Esophagus muscularis mucosa (tissue), 4 donors: ENCODE measurements around the gene LAPTM5. TPM values are rescaled to one million over a fixed set of nuclear protein-coding genes. Genes with fewer than 3 reads are reported as not detected.

ENCODE experiments used
- DNase-seq: peaks from one replicate; pipeline ENCODE4 v3.0.0-alpha.2; 2017; ENCODE audit errors: extremely low spot score
- H3K27ac ChIP-seq, 4 donors: fragments of 200-600 bp; sonication (generic); replicated peaks in 1 of 4; 1 replicate in 3 of 4; 2 replicates in 1 of 4; pipeline ENCODE4 v1.5.1; 2016 to 2019; ENCODE audit warnings: mild to moderate bottlenecking in 1 of 4
- H3K27me3 ChIP-seq, 4 donors: fragments of 200-600 bp; sonication (generic); one replicate each; pipeline versions ENCODE4 v1.5.1 to v1.6.0; 2016 to 2019
- H3K36me3 ChIP-seq, 4 donors: fragments of 200-600 bp; sonication (generic); one replicate each; pipeline ENCODE4 v1.5.1; 2016 to 2019
- H3K4me1 ChIP-seq, 4 donors: fragments of 200-600 bp; sonication (generic); one replicate each; pipeline ENCODE4 v1.5.1; 2016 to 2019
- H3K4me3 ChIP-seq, 4 donors: fragments of 200-600 bp; sonication (generic); 1 replicate in 2 of 4; 2 replicates in 2 of 4; pipeline ENCODE4 v1.5.1; 2016 to 2019; ENCODE audit warnings: mild to moderate bottlenecking in 4 of 4, moderate library complexity in 1 of 4
- H3K9me3 ChIP-seq, 4 donors: fragments of 200-600 bp; sonication (generic); 1 replicate in 3 of 4; 2 replicates in 1 of 4; pipeline ENCODE4 v1.5.1; 2016 to 2019
- EP300 ChIP-seq: sonication (generic); formaldehyde crosslinking; IDR thresholded peaks from one replicate; pipeline ENCODE4 v1.6.1; 2017; ENCODE audit warnings: antibody characterized with exemption
- POLR2A ChIP-seq: fragments of 450-650 bp; IDR thresholded peaks from one replicate; pipeline ENCODE4 v1.6.1; 2017; ENCODE audit warnings: antibody characterized with exemption, moderate library complexity, mild to moderate bottlenecking, low read depth
- POLR2AphosphoS5 ChIP-seq, 2 donors: sonication (generic); formaldehyde crosslinking; IDR thresholded peaks; one replicate each; pipeline ENCODE4 v1.6.1; 2017; ENCODE audit warnings: antibody characterized with exemption in 2 of 2
- WGBS: methylation state at CpG from one replicate; pipeline ENCODE4 v1.1.5; 2018; 5-methylcytosine and 5-hydroxymethylcytosine counted together
- intact Hi-C: fragments of 100-400 bp; cut with DNase I; formaldehyde crosslinking; loops from one replicate; pipeline ENCODE4 v1.15.1; 2023
- total RNA-seq, 4 donors: library from RNA; depleted of rRNA; stranded (reverse); fragments of >200 nt; gene quantifications; one replicate each; pipeline versions ENCODE4 v1.1.0 to v1.2.1, GENCODE V29; 2016
- TF ChIP-seq, protein P1 (sequence below), 3 experiments: fragments of 200-600 bp in 2 of 3; fragments of 450-650 bp in 1 of 3; sonication (generic) in 2 of 3; IDR thresholded peaks; one replicate each; pipeline ENCODE4 v1.5.1; 2017 to 2019; ENCODE audit warnings: antibody characterized with exemption in 3 of 3, mild to moderate bottlenecking in 2 of 3, moderate library complexity in 1 of 3

LAPTM5 gene
- total RNA-seq, 4 donors from 2014 or later: 32.4 to 83.7 (median 36.3) TPM

- Histone ChIP-seq H3K4me3 (no peak overlapping the region), H3K27me3 (no peaks in the 10 kb centered on the region), H3K36me3 (no peaks in the 10 kb centered on the region), H3K9me3 (no peaks in the 10 kb centered on the region), H3K27ac (no peak overlapping the region), H3K4me1 (peaks cover 19 to 69% (median 55%) of the 10 kb centered on the region in 4 donors)
- TF ChIP-seq EP300 (no peak), POLR2AphosphoS5 (IDR thresholded peaks at IDR 0.05) (no peak), POLR2A (no peak)
- TF ChIP-seq, protein P1, sequence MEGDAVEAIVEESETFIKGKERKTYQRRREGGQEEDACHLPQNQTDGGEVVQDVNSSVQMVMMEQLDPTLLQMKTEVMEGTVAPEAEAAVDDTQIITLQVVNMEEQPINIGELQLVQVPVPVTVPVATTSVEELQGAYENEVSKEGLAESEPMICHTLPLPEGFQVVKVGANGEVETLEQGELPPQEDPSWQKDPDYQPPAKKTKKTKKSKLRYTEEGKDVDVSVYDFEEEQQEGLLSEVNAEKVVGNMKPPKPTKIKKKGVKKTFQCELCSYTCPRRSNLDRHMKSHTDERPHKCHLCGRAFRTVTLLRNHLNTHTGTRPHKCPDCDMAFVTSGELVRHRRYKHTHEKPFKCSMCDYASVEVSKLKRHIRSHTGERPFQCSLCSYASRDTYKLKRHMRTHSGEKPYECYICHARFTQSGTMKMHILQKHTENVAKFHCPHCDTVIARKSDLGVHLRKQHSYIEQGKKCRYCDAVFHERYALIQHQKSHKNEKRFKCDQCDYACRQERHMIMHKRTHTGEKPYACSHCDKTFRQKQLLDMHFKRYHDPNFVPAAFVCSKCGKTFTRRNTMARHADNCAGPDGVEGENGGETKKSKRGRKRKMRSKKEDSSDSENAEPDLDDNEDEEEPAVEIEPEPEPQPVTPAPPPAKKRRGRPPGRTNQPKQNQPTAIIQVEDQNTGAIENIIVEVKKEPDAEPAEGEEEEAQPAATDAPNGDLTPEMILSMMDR (IDR thresholded peaks at IDR 0.05): no peak
- no peak for DNase-seq
- intact Hi-C loops: loop anchor here (10.0 kb wide), 2 partner anchors 598 to 1828 kb away; no protein-coding TSS in a partner anchor
These were observed 54.8 kb downstream of the LAPTM5 start for GRCh38 chr1:30702823-30703222.

GRCh38 chr1:30701258-30701633 lies 56.3 kb downstream of the LAPTM5 start:
- DNase-seq: no peak
- peaks cover 9 to 65% (median 49%) of the 10 kb centered on the region in 4 donors for H3K4me1 ChIP-seq
- WGBS: 63% methylated on average over 2 of the region's 2 CpGs
- H3K9me3 ChIP-seq: no peaks in the 10 kb centered on the region
- H3K27ac ChIP-seq: peak overlapping the region in 1 of 4 donors; percentile 19
- no peaks in the 10 kb centered on the region for H3K27me3 ChIP-seq
- H3K36me3 ChIP-seq: no peaks in the 10 kb centered on the region
- intact Hi-C loops: loop anchor here (10.0 kb wide), 2 partner anchors 596 to 1826 kb away; no protein-coding TSS in a partner anchor
- no peak for TF ChIP-seq EP300
- no peak for TF ChIP-seq POLR2A
- TF ChIP-seq POLR2AphosphoS5 (IDR thresholded peaks at IDR 0.05): no peak
- TF ChIP-seq, protein P1 (IDR thresholded peaks at IDR 0.05): no peak
- no peak overlapping the region for H3K4me3 ChIP-seq

DNA sequence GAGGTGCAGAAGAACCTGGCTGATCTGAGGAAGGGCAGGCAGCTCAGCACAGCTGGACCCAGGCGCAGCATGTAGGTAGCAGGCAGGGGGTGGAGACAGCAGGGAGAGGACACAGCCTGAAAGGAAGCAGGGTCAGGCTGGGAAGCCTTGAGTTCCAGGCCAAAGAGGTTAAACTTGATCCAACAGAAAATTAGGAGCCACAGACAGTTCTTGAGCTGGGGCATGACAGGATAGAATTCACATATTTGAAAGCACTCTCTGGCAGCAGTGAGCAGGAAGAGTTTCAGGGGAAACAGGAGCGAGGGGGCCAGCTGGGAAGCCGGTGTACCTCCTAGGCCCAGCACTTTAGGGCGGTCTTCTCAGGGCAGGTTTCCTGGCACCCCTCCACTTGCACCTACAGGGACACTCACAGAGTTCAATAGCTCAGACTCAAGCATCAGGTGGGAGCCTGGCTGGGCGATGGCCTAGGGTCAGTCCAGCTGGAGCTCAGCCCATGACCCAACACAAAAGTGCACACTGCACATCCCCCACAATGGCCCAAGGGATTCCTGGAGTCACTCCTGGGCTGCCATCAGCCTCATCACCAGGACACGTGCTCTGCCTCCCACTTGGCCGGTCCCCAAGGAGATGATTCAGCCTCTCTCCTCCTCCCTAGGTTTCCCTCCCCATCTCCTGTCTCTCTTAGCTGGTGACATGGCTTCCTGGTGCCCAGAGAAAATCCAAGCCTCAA lies 56.9 kb downstream of the LAPTM5 start:
- peak overlapping the region in 1 of 4 donors; percentile 41 for H3K27ac ChIP-seq
- no peak overlapping the region for H3K4me3 ChIP-seq
- H3K9me3 ChIP-seq: no peaks in the 10 kb centered on the region
- TF ChIP-seq POLR2AphosphoS5 (IDR thresholded peaks at IDR 0.05) (peak; percentile 47 to 58), EP300 (no peak)
- DNase-seq: no peak
- H3K36me3 ChIP-seq: no peaks in the 10 kb centered on the region
- WGBS: 59% methylated on average over 4 of the region's 7 CpGs
- intact Hi-C loops: loop anchor here (10.0 kb wide), 2 partner anchors 596 to 1826 kb away; no protein-coding TSS in a partner anchor
- peaks cover 9 to 63% (median 50%) of the 10 kb centered on the region in 4 donors for H3K4me1 ChIP-seq
- H3K27me3 ChIP-seq: no peaks in the 10 kb centered on the region

DNA sequence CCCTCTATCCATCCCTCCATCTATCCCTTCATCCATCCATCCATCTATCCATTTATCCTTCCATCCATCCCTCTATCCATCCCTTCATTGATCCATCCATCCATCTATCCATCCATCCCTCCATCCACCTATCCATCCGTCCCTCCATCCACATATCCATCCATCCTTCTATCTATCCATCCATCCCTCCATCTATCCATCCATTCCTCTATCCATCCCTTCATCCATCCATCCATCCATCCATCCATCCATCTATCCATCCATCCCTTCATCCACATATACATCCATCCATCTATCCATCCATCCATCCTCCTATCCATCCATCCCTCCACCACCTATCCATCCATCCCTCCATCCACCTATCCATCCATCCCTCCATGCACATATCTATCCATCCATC lies 57.8 kb downstream of the LAPTM5 start:
- no peak for TF ChIP-seq EP300
- no peak for TF ChIP-seq POLR2AphosphoS5 (IDR thresholded peaks at IDR 0.05)
- TF ChIP-seq, protein P1 (IDR thresholded peaks at IDR 0.05): no peak
- TF ChIP-seq POLR2A: no peak
- no peak overlapping the region for H3K27ac ChIP-seq
- no peaks in the 10 kb centered on the region for H3K27me3 ChIP-seq
- H3K9me3 ChIP-seq: no peaks in the 10 kb centered on the region
- DNase-seq: no peak
- H3K4me3 ChIP-seq: no peak overlapping the region
- no peaks in the 10 kb centered on the region for H3K36me3 ChIP-seq
- peaks cover 5 to 63% (median 47%) of the 10 kb centered on the region in 4 donors for H3K4me1 ChIP-seq
- intact Hi-C loops: loop anchor here (10.0 kb wide), 2 partner anchors 595 to 1825 kb away; no protein-coding TSS in a partner anchor
- WGBS: 90% methylated on average over 1 of the region's 1 CpG

DNA sequence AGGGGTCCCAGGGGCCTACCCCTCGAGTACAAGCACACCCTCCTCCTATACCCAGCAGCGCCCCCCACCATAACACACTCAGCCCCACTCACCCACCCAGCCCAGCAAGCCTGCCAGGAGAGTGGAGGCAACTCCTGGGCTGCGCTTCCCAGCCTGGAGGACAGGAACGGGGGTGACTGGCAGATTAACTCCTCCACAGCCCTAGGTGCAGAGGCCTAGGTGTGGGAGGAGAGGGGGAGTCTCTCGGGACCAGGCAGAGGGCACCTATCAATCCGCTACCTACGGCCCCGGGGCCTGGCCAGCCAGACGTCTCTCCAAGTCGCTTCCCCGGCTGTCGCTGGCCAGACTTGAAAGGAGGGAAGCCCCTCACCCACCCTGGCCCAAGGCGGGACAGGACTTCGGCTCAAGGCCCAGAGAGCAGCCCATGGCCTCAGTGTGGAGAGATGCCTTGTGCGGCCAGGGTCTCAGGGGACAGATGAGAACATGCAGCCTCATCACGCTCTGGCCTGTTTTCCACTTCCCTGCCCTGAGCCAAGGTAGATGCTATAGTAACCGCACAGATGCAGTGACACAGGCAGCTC lies 59.1 kb downstream of the LAPTM5 start:
- peak overlapping the region in 3 of 4 donors; percentile 5 to 34 (median 33) for H3K27ac ChIP-seq
- TF ChIP-seq, protein P1 (IDR thresholded peaks at IDR 0.05): no peak
- no peak for TF ChIP-seq POLR2AphosphoS5 (IDR thresholded peaks at IDR 0.05)
- TF ChIP-seq POLR2A: no peak
- no peak for TF ChIP-seq EP300
- H3K4me1 ChIP-seq: peaks cover 5 to 56% (median 36%) of the 10 kb centered on the region in 4 donors
- WGBS: 73% methylated on average over 4 of the region's 17 CpGs
- H3K4me3 ChIP-seq: no peak overlapping the region
- intact Hi-C loops: no loop called here
- H3K36me3 ChIP-seq: no peaks in the 10 kb centered on the region
- H3K27me3 ChIP-seq: no peaks in the 10 kb centered on the region
- DNase-seq: no peak
- H3K9me3 ChIP-seq: no peaks in the 10 kb centered on the region
